ENCODE measurements around the gene DHRS2. TPM values are rescaled to one million over a fixed set of nuclear protein-coding genes. Genes with fewer than 3 reads are reported as not detected.

Gene DHRS2
- total and polyA plus RNA-seq, 2 of the 13 experiments (the other 11 are each of a cell fraction or from before 2014, with no cell fraction given) = 1,621 to 3,021 TPM

DNA sequence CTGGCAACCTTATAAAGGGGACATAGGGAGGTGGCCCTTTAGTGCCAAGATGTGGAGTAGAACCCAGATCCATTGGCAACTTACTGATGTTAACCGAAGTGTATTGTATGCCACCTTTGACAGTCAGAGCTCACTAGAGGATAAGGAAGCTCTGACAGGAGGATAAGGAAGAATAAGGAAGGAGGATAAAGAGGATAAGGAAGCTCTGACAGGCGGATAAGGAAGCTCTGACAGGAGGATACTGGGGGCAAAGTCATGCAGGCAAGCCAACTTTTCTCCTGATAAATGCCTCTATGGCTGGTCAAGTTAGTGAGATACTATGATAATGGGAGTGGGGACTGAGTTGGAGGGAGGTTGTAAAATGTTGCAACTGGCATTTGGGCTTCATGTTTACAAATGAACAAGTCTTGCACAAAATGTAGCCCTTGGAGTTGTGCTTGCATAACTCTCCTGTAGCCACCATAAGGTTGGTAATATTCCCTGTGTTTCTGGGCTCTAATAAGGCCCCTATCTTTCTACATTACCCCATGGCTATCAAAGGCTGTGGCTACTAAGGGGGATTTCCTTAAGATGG lies 17.7 kb upstream of the DHRS2 start (continued):
- TF ChIP-seq, protein P1, sequence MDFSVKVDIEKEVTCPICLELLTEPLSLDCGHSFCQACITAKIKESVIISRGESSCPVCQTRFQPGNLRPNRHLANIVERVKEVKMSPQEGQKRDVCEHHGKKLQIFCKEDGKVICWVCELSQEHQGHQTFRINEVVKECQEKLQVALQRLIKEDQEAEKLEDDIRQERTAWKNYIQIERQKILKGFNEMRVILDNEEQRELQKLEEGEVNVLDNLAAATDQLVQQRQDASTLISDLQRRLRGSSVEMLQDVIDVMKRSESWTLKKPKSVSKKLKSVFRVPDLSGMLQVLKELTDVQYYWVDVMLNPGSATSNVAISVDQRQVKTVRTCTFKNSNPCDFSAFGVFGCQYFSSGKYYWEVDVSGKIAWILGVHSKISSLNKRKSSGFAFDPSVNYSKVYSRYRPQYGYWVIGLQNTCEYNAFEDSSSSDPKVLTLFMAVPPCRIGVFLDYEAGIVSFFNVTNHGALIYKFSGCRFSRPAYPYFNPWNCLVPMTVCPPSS (IDR thresholded peaks at IDR 0.05) = no peak
- peak; percentile 66; the same call in 1 of the 2 replicates for TF ChIP-seq FOXJ3 (CRISPR knock-in tag; IDR thresholded peaks at IDR 0.05; ENCODE audit: borderline replicate concordance)
- no peak for TF ChIP-seq SRSF1 (optimal IDR thresholded peaks at IDR 0.05; ENCODE audit: low read depth, low read length)
- no peak for TF ChIP-seq ZNF143 (CRISPR knock-in tag; IDR thresholded peaks at IDR 0.05)
- no peak for TF ChIP-seq GTF3A (CRISPR knock-in tag; conservative IDR thresholded peaks at IDR 0.05)
- no peak for TF ChIP-seq ZNF781 (CRISPR knock-in tag; IDR thresholded peaks at IDR 0.05; ENCODE audit: borderline replicate concordance, not compliant biosample characterization)
- no peak for TF ChIP-seq NRL (CRISPR knock-in tag; IDR thresholded peaks at IDR 0.05; ENCODE audit: borderline replicate concordance)
- TF ChIP-seq, protein P2, sequence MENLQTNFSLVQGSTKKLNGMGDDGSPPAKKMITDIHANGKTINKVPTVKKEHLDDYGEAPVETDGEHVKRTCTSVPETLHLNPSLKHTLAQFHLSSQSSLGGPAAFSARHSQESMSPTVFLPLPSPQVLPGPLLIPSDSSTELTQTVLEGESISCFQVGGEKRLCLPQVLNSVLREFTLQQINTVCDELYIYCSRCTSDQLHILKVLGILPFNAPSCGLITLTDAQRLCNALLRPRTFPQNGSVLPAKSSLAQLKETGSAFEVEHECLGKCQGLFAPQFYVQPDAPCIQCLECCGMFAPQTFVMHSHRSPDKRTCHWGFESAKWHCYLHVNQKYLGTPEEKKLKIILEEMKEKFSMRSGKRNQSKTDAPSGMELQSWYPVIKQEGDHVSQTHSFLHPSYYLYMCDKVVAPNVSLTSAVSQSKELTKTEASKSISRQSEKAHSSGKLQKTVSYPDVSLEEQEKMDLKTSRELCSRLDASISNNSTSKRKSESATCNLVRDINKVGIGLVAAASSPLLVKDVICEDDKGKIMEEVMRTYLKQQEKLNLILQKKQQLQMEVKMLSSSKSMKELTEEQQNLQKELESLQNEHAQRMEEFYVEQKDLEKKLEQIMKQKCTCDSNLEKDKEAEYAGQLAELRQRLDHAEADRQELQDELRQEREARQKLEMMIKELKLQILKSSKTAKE (CRISPR knock-in tag; IDR thresholded peaks at IDR 0.05; ENCODE audit: borderline replicate concordance) = no peak
- TF ChIP-seq ZNF225 (CRISPR knock-in tag; IDR thresholded peaks at IDR 0.05) = no peak
- TF ChIP-seq, protein P3, sequence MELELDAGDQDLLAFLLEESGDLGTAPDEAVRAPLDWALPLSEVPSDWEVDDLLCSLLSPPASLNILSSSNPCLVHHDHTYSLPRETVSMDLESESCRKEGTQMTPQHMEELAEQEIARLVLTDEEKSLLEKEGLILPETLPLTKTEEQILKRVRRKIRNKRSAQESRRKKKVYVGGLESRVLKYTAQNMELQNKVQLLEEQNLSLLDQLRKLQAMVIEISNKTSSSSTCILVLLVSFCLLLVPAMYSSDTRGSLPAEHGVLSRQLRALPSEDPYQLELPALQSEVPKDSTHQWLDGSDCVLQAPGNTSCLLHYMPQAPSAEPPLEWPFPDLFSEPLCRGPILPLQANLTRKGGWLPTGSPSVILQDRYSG (CRISPR knock-in tag; IDR thresholded peaks at IDR 0.05) = no peak
- TF ChIP-seq, protein P4, sequence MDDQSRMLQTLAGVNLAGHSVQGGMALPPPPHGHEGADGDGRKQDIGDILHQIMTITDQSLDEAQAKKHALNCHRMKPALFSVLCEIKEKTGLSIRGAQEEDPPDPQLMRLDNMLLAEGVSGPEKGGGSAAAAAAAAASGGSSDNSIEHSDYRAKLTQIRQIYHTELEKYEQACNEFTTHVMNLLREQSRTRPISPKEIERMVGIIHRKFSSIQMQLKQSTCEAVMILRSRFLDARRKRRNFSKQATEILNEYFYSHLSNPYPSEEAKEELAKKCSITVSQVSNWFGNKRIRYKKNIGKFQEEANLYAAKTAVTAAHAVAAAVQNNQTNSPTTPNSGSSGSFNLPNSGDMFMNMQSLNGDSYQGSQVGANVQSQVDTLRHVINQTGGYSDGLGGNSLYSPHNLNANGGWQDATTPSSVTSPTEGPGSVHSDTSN (CRISPR knock-in tag; IDR thresholded peaks at IDR 0.05; ENCODE audit: borderline replicate concordance) = no peak
- no peak for TF ChIP-seq MYNN (CRISPR knock-in tag; IDR thresholded peaks at IDR 0.05; ENCODE audit: low read depth)
- TF ChIP-seq HDAC1 (CRISPR knock-in tag; IDR thresholded peaks at IDR 0.05) = no peak
- TF ChIP-seq, protein P5, sequence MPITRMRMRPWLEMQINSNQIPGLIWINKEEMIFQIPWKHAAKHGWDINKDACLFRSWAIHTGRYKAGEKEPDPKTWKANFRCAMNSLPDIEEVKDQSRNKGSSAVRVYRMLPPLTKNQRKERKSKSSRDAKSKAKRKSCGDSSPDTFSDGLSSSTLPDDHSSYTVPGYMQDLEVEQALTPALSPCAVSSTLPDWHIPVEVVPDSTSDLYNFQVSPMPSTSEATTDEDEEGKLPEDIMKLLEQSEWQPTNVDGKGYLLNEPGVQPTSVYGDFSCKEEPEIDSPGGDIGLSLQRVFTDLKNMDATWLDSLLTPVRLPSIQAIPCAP (CRISPR knock-in tag; IDR thresholded peaks at IDR 0.05; ENCODE audit: low read depth) = no peak
- TF ChIP-seq, protein P6, sequence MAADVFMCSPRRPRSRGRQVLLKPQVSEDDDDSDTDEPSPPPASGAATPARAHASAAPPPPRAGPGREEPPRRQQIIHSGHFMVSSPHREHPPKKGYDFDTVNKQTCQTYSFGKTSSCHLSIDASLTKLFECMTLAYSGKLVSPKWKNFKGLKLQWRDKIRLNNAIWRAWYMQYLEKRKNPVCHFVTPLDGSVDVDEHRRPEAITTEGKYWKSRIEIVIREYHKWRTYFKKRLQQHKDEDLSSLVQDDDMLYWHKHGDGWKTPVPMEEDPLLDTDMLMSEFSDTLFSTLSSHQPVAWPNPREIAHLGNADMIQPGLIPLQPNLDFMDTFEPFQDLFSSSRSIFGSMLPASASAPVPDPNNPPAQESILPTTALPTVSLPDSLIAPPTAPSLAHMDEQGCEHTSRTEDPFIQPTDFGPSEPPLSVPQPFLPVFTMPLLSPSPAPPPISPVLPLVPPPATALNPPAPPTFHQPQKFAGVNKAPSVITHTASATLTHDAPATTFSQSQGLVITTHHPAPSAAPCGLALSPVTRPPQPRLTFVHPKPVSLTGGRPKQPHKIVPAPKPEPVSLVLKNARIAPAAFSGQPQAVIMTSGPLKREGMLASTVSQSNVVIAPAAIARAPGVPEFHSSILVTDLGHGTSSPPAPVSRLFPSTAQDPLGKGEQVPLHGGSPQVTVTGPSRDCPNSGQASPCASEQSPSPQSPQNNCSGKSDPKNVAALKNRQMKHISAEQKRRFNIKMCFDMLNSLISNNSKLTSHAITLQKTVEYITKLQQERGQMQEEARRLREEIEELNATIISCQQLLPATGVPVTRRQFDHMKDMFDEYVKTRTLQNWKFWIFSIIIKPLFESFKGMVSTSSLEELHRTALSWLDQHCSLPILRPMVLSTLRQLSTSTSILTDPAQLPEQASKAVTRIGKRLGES (CRISPR knock-in tag; IDR thresholded peaks at IDR 0.05; ENCODE audit: borderline replicate concordance) = no peak
- TF ChIP-seq, protein P7, sequence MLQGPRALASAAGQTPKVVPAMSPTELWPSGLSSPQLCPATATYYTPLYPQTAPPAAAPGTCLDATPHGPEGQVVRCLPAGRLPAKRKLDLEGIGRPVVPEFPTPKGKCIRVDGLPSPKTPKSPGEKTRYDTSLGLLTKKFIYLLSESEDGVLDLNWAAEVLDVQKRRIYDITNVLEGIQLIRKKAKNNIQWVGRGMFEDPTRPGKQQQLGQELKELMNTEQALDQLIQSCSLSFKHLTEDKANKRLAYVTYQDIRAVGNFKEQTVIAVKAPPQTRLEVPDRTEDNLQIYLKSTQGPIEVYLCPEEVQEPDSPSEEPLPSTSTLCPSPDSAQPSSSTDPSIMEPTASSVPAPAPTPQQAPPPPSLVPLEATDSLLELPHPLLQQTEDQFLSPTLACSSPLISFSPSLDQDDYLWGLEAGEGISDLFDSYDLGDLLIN (CRISPR knock-in tag; IDR thresholded peaks at IDR 0.05; ENCODE audit: borderline replicate concordance) = no peak
- no peak for TF ChIP-seq HMGA1 (CRISPR knock-in tag; conservative IDR thresholded peaks at IDR 0.05)
- no peak for TF ChIP-seq ZNF230 (CRISPR knock-in tag; IDR thresholded peaks at IDR 0.05)
- no peak for TF ChIP-seq ZNF7 (CRISPR knock-in tag; IDR thresholded peaks at IDR 0.05)

Data from HepG2 (cell line).